ENCODE measurements around the gene LRRC3C. TPM values are rescaled to one million over a fixed set of nuclear protein-coding genes. Genes with fewer than 3 reads are reported as not detected.
A peak's percentile ranks its signal among the peaks of the same experiment; 100 is the strongest.

The LRRC3C gene
- total RNA-seq, 4 donors from 2014 or later: not detected

DNA sequence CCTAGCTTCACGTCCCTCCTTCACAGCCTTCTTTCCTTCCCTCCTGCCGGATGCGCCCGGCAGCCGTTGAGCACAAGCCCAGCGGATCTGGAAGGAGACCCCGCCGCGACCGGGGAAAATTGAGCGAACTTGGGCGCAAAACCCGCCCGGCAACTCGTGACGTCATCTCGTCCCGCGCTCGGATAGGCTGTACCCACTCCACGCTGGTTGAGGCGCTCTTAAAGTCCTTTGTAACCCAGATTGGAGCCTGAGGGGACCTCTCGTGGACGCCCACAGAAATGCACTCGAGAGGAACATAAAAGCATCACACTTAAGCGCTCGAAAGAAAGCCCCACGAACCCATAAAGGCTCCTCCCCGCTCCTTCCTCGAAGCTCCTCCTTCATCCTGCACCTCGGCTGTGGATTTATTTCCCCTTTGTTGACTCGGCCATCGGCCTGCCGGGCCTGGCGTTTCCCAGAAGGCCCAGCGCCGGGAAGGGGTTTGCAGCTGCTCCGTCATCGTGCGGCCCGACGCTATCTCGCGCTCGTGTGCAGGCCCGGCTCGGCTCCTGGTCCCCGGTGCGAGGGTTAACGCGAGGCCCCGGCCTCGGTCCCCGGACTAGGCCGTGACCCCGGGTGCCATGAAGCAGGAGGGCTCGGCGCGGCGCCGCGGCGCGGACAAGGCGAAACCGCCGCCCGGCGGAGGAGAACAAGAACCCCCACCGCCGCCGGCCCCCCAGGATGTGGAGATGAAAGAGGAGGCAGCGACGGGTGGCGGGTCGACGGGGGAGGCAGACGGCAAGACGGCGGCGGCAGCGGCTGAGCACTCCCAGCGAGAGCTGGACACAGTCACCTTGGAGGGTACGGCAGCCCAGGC, 53.0 kb downstream of the LRRC3C start, which contains the start of gene PSMD3:
Gene PSMD3 (plus strand): TSS at position 457 of the 856 bp plus-strand sequence. CDS start 164 bp downstream, at position 621.
- Histone ChIP-seq H3K27me3 (no peaks in the 10 kb centered on the region), H3K4me1 (peaks cover 13 to 20% of the 10 kb centered on the region in 2 donors), H3K4me3 (replicated peaks in 1 of 3) (peak within 1 kb of the TSS; percentile 55 to 84 (median 65)), H3K27ac (peak within 1 kb of the TSS; percentile 54 to 77 (median 66)), H3K36me3 (peaks cover 13 to 15% of the 10 kb centered on the region in 2 donors), H3K9me3 (no peaks in the 10 kb centered on the region)
- intact Hi-C loops (cut with DNase I): no loop called here
- TF ChIP-seq POLR2A (IDR thresholded peaks at IDR 0.05): peak; percentile 9 to 85
- TF ChIP-seq, protein P1, sequence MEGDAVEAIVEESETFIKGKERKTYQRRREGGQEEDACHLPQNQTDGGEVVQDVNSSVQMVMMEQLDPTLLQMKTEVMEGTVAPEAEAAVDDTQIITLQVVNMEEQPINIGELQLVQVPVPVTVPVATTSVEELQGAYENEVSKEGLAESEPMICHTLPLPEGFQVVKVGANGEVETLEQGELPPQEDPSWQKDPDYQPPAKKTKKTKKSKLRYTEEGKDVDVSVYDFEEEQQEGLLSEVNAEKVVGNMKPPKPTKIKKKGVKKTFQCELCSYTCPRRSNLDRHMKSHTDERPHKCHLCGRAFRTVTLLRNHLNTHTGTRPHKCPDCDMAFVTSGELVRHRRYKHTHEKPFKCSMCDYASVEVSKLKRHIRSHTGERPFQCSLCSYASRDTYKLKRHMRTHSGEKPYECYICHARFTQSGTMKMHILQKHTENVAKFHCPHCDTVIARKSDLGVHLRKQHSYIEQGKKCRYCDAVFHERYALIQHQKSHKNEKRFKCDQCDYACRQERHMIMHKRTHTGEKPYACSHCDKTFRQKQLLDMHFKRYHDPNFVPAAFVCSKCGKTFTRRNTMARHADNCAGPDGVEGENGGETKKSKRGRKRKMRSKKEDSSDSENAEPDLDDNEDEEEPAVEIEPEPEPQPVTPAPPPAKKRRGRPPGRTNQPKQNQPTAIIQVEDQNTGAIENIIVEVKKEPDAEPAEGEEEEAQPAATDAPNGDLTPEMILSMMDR (IDR thresholded peaks at IDR 0.05): peak; percentile 52 to 97 (median 82)
- WGBS, 2 donors: 0% methylated on average over 28 to 35 of the region's 84 CpGs
- peak; percentile 99 for DNase-seq

DNA sequence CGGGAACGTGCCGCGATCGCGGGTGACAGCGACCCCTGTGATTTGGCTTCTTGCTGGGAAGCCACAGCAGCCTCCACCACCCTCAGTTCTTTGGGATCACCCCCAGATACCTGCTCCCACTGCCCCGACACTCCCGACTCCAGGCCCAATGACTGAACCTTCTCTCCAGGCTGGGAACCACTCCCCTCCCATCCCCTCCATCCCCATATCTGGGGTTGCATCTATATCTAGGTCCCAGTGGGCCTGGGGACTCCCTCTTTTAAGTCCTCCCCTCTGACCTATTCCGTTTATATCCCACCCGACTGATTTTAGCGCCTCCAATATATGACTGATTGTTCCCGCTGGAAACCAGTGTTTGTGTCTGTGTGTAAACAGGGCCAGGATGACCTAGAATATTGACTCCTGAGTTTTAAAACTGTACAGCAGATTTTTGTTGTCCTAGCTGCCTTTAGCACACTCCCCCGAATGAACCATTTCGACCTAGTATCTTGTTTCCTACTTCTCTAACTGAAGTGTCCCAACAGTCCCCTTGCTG, 53.7 kb downstream of the LRRC3C start:
- no peak for DNase-seq
- Histone ChIP-seq H3K27me3 (no peaks in the 10 kb centered on the region), H3K4me3 (replicated peaks in 1 of 3) (peak overlapping the region; percentile 55 to 84 (median 65)), H3K27ac (peak overlapping the region; percentile 54 to 77 (median 66)), H3K9me3 (no peaks in the 10 kb centered on the region), H3K36me3 (peaks cover 19 to 22% of the 10 kb centered on the region in 2 donors), H3K4me1 (peaks cover 13 to 20% of the 10 kb centered on the region in 2 donors)
- intact Hi-C loops (cut with DNase I): no loop called here
- WGBS, 2 donors: 1 to 2% methylated on average over 8 to 10 of the region's 15 CpGs
- no peak for TF ChIP-seq POLR2A (IDR thresholded peaks at IDR 0.05)
- TF ChIP-seq, protein P1 (IDR thresholded peaks at IDR 0.05): no peak

DNA sequence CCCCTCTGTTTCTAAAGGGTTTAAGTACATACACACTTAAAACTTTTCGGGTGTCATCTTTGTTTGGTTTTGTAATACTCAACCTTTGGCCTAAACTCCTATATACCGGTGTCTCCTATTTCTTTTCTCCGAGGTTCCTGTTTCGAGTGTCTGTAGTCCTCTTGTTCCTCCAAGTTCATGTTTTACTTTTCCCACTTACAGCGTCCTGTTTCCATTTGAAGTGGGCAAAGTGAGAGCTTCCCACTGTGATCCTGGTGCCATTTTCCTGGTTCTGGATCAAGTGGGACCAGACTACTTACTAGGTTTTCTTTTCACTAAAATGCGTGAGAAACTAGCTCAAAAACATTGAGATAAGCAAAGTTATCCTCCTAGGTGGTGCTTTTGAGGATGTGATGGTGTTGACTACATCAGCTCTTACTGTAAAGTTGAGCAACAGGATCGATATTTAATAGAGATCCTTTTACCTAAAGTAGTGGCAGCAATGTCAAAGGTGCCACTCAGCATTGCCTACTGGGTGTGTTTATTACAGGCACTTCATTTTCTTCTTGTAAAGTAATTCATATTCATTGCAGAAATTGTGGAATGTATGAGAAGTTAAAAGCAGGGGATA, 54.3 kb downstream of the LRRC3C start:
- DNase-seq: no peak
- intact Hi-C loops (cut with DNase I): no loop called here

DNA sequence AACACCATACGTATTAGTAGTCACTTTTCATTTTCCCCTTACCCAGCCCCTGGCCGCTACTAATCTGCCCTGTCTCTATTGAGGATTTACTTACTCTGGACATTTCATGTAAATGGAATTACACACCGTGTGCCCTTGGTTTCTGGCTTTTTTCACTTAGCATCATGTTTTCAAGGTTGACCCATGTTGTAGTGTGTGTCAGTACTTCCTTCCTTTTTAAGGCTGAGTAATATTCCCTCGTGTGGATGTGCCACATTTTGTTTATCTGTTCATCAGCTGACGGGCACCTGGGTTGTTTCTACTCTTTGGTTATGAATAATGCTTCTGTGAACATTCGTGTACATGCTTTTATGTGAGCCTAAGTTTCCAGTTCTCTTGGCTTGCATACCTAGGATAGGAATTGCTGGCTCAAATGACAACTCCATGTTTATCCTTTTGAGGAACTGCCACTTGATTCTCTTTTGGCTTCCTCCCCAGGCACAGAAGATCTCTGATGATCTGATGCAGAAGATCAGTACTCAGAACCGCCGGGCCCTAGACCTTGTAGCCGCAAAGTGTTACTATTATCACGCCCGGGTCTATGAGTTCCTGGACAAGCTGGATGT, 60.8 kb downstream of the LRRC3C start:
- H3K27me3 ChIP-seq: no peaks in the 10 kb centered on the region
- H3K4me1 ChIP-seq: no peaks in the 10 kb centered on the region
- H3K9me3 ChIP-seq: no peaks in the 10 kb centered on the region
- peaks cover 85 to 91% of the 10 kb centered on the region in 2 donors for H3K36me3 ChIP-seq
- 94 to 95% methylated on average over 11 of the region's 11 CpGs for WGBS, 2 donors
- intact Hi-C loops (cut with DNase I): no loop called here
- DNase-seq: no peak
- H3K4me3 ChIP-seq (replicated peaks in 1 of 3): no peak overlapping the region
- H3K27ac ChIP-seq: no peak overlapping the region
- TF ChIP-seq POLR2A (IDR thresholded peaks at IDR 0.05): no peak
- TF ChIP-seq, protein P1 (IDR thresholded peaks at IDR 0.05): no peak

More for the DNA sequence above, 54.3 kb downstream of the LRRC3C start:
- peak overlapping the region in 2 of 3 donors; percentile 55 to 65 for H3K4me3 ChIP-seq (replicated peaks in 1 of 3)
- TF ChIP-seq, protein P1 (IDR thresholded peaks at IDR 0.05): no peak
- TF ChIP-seq POLR2A (IDR thresholded peaks at IDR 0.05): no peak
- H3K27me3 ChIP-seq: no peaks in the 10 kb centered on the region
- peak overlapping the region in 1 of 3 donors; percentile 77 for H3K27ac ChIP-seq
- WGBS, 2 donors: 21 to 22% methylated on average over 7 of the region's 7 CpGs
- H3K4me1 ChIP-seq: peaks cover 13 to 20% of the 10 kb centered on the region in 2 donors
- H3K36me3 ChIP-seq: peaks cover 25 to 28% of the 10 kb centered on the region in 2 donors
- H3K9me3 ChIP-seq: no peaks in the 10 kb centered on the region
